ENCODE data around the gene UBAC2.

UBAC2 gene

GRCh38 chr13:99347911-99348451 lies 147.3 kb downstream of the UBAC2 start:
- Histone ChIP-seq H3K36me3 (ENCODE audit: insufficient read depth, low read length) (peaks cover 84% of the 10 kb centered on the region), H3K4me2 (ENCODE audit: low read length) (peak overlapping the region; percentile 84), H3K9me2 (ENCODE audit: low read depth, low read length) (no peaks in the 10 kb centered on the region), H4K20me1 (ENCODE audit: insufficient read depth, low read length) (no peaks in the 10 kb centered on the region), H3K27ac (ENCODE audit: low read depth, low read length, poor library complexity, severe bottlenecking) (peak overlapping the region; percentile 99), H3K9me3 (ENCODE audit: low read length) (no peaks in the 10 kb centered on the region), H3K9ac (ENCODE audit: low read length) (peak overlapping the region; percentile 42), H3F3A (ENCODE audit: insufficient read depth, low read length) (peaks cover 5% of the 10 kb centered on the region; the same call in 1 of the 2 replicates), H3K4me3 (ENCODE audit: low read depth, low read length, poor library complexity, severe bottlenecking) (peak overlapping the region; percentile 23), H3K79me2 (ENCODE audit: insufficient read depth, low read length) (peaks cover 92% of the 10 kb centered on the region), H2AFZ (ENCODE audit: low read length) (no peak overlapping the region), H3K4me1 (ENCODE audit: insufficient read depth, low read length, severe bottlenecking) (peaks cover 97% of the 10 kb centered on the region), H3K27me3 (ENCODE audit: insufficient read depth, low read length) (no peaks in the 10 kb centered on the region)
- TF ChIP-seq CTCF (IDR thresholded peaks at IDR 0.05; ENCODE audit: low read length), result peak; percentile 2; the same call in 1 of the 2 replicates
- no peak for TF ChIP-seq EZH2 (IDR thresholded peaks at IDR 0.05; ENCODE audit: borderline replicate concordance, low read length)

DNA sequence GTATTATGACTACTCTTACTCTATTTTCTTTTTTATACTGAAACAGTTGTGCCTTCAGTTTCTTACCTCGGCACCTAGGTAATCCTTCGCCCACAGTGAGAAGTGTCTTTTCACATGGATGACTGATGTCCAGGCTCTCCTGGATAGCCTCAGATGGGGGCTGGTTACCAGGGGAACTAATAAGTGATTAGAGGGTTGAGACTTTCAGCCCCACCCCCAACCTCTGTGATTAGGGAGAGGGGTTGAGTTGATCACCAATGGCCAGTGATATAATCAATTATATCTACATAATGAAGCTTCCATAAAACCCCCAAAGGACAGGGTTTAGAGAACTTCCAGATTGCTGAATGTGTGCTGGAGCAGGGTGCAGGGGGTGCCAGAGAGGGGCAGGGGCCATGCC lies 149.5 kb downstream of the UBAC2 start:
- H3K36me3 ChIP-seq (ENCODE audit: insufficient read depth, low read length), result peaks cover 84% of the 10 kb centered on the region; the same call in 1 of the 2 replicates

DNA sequence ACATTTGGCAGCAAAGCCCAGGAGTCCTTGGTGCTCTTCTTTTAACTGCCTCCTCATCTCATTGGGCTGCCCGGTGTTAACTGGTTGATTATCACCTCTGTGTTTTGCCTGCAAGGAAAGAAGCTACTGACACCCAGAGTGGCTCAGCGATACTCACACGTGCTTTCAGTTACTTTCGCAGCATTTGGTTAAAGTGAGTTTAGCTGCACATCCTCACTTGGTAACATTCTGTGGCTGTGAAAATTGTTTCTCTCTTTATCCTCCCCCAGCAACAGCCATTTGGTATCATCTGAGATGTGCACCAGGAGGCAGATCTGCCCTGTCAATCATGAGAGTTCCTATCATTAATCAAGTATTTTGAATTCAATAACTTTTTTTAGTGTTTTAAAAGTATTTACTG lies 151.1 kb downstream of the UBAC2 start:
- no peaks in the 10 kb centered on the region for H3K27me3 ChIP-seq (ENCODE audit: insufficient read depth, low read length)
- no peaks in the 10 kb centered on the region for H3K9me2 ChIP-seq (ENCODE audit: low read depth, low read length)
- no peak overlapping the region for H2AFZ ChIP-seq (ENCODE audit: low read length)
- peaks cover 86% of the 10 kb centered on the region; the same call in 1 of the 2 replicates for H3K36me3 ChIP-seq (ENCODE audit: insufficient read depth, low read length)
- H3K27ac ChIP-seq (ENCODE audit: low read depth, low read length, poor library complexity, severe bottlenecking), result peak overlapping the region; percentile 88
- H3K4me3 ChIP-seq (ENCODE audit: low read depth, low read length, poor library complexity, severe bottlenecking), result peak overlapping the region; percentile 1
- TF ChIP-seq CTCF (IDR thresholded peaks at IDR 0.05; ENCODE audit: low read length) (0 out of 2 replicates have a peak, but pooled peaks have one; percentile 7), EZH2 (IDR thresholded peaks at IDR 0.05; ENCODE audit: borderline replicate concordance, low read length) (no peak)
- H4K20me1 ChIP-seq (ENCODE audit: insufficient read depth, low read length), result no peaks in the 10 kb centered on the region
- peak overlapping the region; percentile 50 for H3K4me2 ChIP-seq (ENCODE audit: low read length)
- H3K4me1 ChIP-seq (ENCODE audit: insufficient read depth, low read length, severe bottlenecking), result peaks cover 97% of the 10 kb centered on the region
- H3K9me3 ChIP-seq (ENCODE audit: low read length), result no peaks in the 10 kb centered on the region
- H3K9ac ChIP-seq (ENCODE audit: low read length), result peak overlapping the region; percentile 53; the same call in 1 of the 2 replicates
- H3K79me2 ChIP-seq (ENCODE audit: insufficient read depth, low read length), result peaks cover 89% of the 10 kb centered on the region
- H3F3A ChIP-seq (ENCODE audit: insufficient read depth, low read length), result peaks cover 5% of the 10 kb centered on the region; the same call in 1 of the 2 replicates

More for the DNA sequence above, 149.5 kb downstream of the UBAC2 start:
- no peak for TF ChIP-seq EZH2 (IDR thresholded peaks at IDR 0.05; ENCODE audit: borderline replicate concordance, low read length)
- Histone ChIP-seq H3K9ac (ENCODE audit: low read length) (no peak overlapping the region; the same call in 1 of the 2 replicates), H4K20me1 (ENCODE audit: insufficient read depth, low read length) (no peaks in the 10 kb centered on the region), H3K9me2 (ENCODE audit: low read depth, low read length) (no peaks in the 10 kb centered on the region), H3K4me1 (ENCODE audit: insufficient read depth, low read length, severe bottlenecking) (peaks cover 97% of the 10 kb centered on the region), H3K27ac (ENCODE audit: low read depth, low read length, poor library complexity, severe bottlenecking) (peak overlapping the region; percentile 88), H3K27me3 (ENCODE audit: insufficient read depth, low read length) (no peaks in the 10 kb centered on the region), H2AFZ (ENCODE audit: low read length) (no peak overlapping the region), H3K4me2 (ENCODE audit: low read length) (peak overlapping the region; percentile 50; the same call in 1 of the 2 replicates), H3F3A (ENCODE audit: insufficient read depth, low read length) (peaks cover 5% of the 10 kb centered on the region; the same call in 1 of the 2 replicates), H3K9me3 (ENCODE audit: low read length) (no peaks in the 10 kb centered on the region), H3K4me3 (ENCODE audit: low read depth, low read length, poor library complexity, severe bottlenecking) (peak overlapping the region; percentile 1), H3K79me2 (ENCODE audit: insufficient read depth, low read length) (peaks cover 92% of the 10 kb centered on the region)

All from OCI-LY1 (cell line).